DND-41 (cell line): ENCODE data around the gene SNAPC5.

Experiments used
- ATAC-seq: fragments of 200-7000 bp; cut with Tn5 transposase; 3 replicates; pipeline ENCODE4 v1.9.1; 2021; ENCODE audit warnings: low read depth; ENCODE audit not compliant: insufficient read depth
- DNase-seq: peaks from one replicate; pipeline ENCODE4 v3.0.0-alpha.2; 2020
- H2AFZ ChIP-seq: 2 replicates; pipeline ENCODE4 v1.6.0; 2012; ENCODE audit warnings: low read depth, low read length
- H3K27ac ChIP-seq: 2 replicates; pipeline ENCODE4 v1.5.1; 2012; ENCODE audit warnings: low read length, inconsistent platforms
- H3K27me3 ChIP-seq: fragments of 200-600 bp; sonication (generic); 2 replicates; pipeline ENCODE4 v1.6.0; 2012; ENCODE audit warnings: low read length, mild to moderate bottlenecking, inconsistent platforms; ENCODE audit not compliant: insufficient read depth, poor library complexity
- H3K36me3 ChIP-seq: 2 replicates; pipeline ENCODE4 v1.5.1; 2012; ENCODE audit warnings: low read length, inconsistent platforms; ENCODE audit not compliant: insufficient read depth
- H3K4me1 ChIP-seq: 2 replicates; pipeline ENCODE4 v1.5.1; 2012; ENCODE audit warnings: mild to moderate bottlenecking, low read length; ENCODE audit not compliant: insufficient read depth
- H3K4me2 ChIP-seq: 2 replicates; pipeline ENCODE4 v1.6.0; 2012; ENCODE audit warnings: mild to moderate bottlenecking, moderate library complexity, low read length, inconsistent platforms; ENCODE audit not compliant: insufficient read depth
- H3K4me3 ChIP-seq, 2 experiments: fragments of 200-600 bp in 1 of 2; shearing (Covaris generic) in 1 of 2; 2 replicates each; pipeline ENCODE4 v1.5.1; 2012 to 2016; ENCODE audit warnings: inconsistent platforms in 2 of 2, low read length in 2 of 2, mild to moderate bottlenecking in 2 of 2, low read depth in 1 of 2, moderate library complexity in 1 of 2
- H3K79me2 ChIP-seq: 2 replicates; pipeline ENCODE4 v1.6.0; 2012; ENCODE audit warnings: low read length, inconsistent platforms; ENCODE audit not compliant: insufficient read depth
- H3K9ac ChIP-seq: 2 replicates; pipeline ENCODE4 v1.6.0; 2012; ENCODE audit warnings: low read depth, mild to moderate bottlenecking, inconsistent platforms, low read length, moderate library complexity
- H3K9me3 ChIP-seq: 2 replicates; pipeline ENCODE4 v1.5.1; 2012; ENCODE audit warnings: low read length, moderate library complexity, mild to moderate bottlenecking, inconsistent platforms; ENCODE audit not compliant: insufficient read depth, severe bottlenecking
- H4K20me1 ChIP-seq: 2 replicates; pipeline ENCODE4 v1.6.0; 2012; ENCODE audit warnings: low read length; ENCODE audit not compliant: insufficient read depth
- CTCF ChIP-seq: IDR thresholded peaks from 2 replicates; pipeline ENCODE4 v1.5.1; 2012; ENCODE audit warnings: borderline replicate concordance, low read length, moderate library complexity, mild to moderate bottlenecking; ENCODE audit not compliant: poor library complexity, severe bottlenecking; ENCODE audit errors: extremely low read depth
- EZH2 ChIP-seq: IDR thresholded peaks from 3 replicates; pipeline ENCODE4 v1.6.1; 2012; ENCODE audit warnings: borderline replicate concordance, low read depth, mild to moderate bottlenecking, moderate library complexity, low read length, inconsistent platforms; ENCODE audit not compliant: severe bottlenecking

Gene SNAPC5

DNA sequence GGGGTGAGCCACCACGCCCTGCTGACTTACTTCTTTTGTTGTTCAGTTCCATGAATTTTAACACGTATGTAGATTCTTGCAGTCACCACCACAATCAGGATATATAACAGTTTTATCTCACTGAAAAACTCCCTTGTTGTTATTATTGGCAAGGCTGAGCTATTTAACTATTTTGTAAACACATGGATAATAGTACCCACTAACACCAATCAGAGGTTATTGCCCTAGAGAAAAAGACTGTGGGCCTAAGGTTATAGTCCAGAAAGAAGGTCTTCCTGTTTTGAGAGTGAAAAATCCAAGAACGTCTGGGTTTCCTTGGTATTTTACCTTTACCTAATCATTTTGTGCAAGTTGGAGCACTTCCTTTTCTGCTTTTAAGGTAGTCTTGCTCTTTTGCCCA is 17.0 kb upstream of the SNAPC5 start:
- no peak for ATAC-seq
- H3K36me3 ChIP-seq: peaks cover 47% of the 10 kb centered on the region

GRCh38 chr15:66508293-66508883 is 10.8 kb upstream of the SNAPC5 start:
- Histone ChIP-seq H3K79me2 (peaks cover 58% of the 10 kb centered on the region), H3K27ac (no peak overlapping the region), H3K4me1 (peaks cover 28% of the 10 kb centered on the region), H2AFZ (no peak overlapping the region), H3K4me2 (no peak overlapping the region), H3K36me3 (peaks cover 19% of the 10 kb centered on the region), H3K27me3 (no peaks in the 10 kb centered on the region), H3K9ac (no peak overlapping the region), H3K4me3 (no peak overlapping the region), H4K20me1 (peaks cover 4% of the 10 kb centered on the region; the same call in 1 of the 2 replicates), H3K9me3 (no peaks in the 10 kb centered on the region)
- no peak for DNase-seq
- ATAC-seq: no peak
- no peak for TF ChIP-seq CTCF
- TF ChIP-seq EZH2: no peak

More for the DNA sequence above, 17.0 kb upstream of the SNAPC5 start:
- Histone ChIP-seq H3K9ac (no peak overlapping the region), H3K27ac (no peak overlapping the region), H3K4me2 (no peak overlapping the region), H2AFZ (no peak overlapping the region), H3K4me1 (no peaks in the 10 kb centered on the region), H3K79me2 (peaks cover 4% of the 10 kb centered on the region; the same call in 1 of the 2 replicates), H3K27me3 (no peaks in the 10 kb centered on the region), H3K9me3 (no peaks in the 10 kb centered on the region), H3K4me3 (no peak overlapping the region), H4K20me1 (no peaks in the 10 kb centered on the region)
- TF ChIP-seq CTCF: no peak
- no peak for TF ChIP-seq EZH2
- DNase-seq: no peak

DNA sequence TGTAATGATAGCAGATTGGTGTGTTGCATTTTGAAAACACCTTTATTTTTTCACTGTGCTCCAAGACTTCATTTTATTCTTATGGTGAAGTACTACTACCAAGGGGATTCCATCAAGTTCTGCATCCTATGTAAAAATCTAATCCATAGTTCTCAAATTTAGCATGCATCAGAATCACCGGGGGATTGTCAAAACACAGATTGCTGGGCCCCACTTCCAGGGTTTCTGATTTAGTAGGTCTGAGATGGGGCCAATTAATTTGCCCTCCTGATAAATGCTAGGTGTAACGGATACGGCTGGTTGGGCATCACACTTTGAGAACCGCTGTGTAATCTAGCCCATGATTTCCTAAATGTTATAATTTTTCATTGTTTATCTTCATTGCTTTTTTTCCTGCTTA is 8.3 kb upstream of the SNAPC5 start:
- no peak for DNase-seq
- no peak for TF ChIP-seq EZH2
- Histone ChIP-seq H4K20me1 (peaks cover 13% of the 10 kb centered on the region), H3K36me3 (peaks cover 42% of the 10 kb centered on the region), H3K9me3 (no peaks in the 10 kb centered on the region), H3K4me1 (peaks cover 44% of the 10 kb centered on the region), H3K79me2 (peaks cover 83% of the 10 kb centered on the region), H2AFZ (peak overlapping the region; percentile 86), H3K9ac (peak overlapping the region; percentile 76), H3K4me2 (peak overlapping the region; percentile 71), H3K4me3 (peak overlapping the region; percentile 80 to 83; a peak in 3 of 4 replicates), H3K27ac (peak overlapping the region; percentile 95), H3K27me3 (no peaks in the 10 kb centered on the region)
- ATAC-seq: no peak

- peak overlapping the region; percentile 95 for H3K27ac ChIP-seq
- peak overlapping the region; percentile 80 to 83; a peak in 3 of 4 replicates for H3K4me3 ChIP-seq
- peaks cover 83% of the 10 kb centered on the region for H3K79me2 ChIP-seq
- H3K27me3 ChIP-seq: no peaks in the 10 kb centered on the region
- peaks cover 16% of the 10 kb centered on the region for H4K20me1 ChIP-seq
- peak overlapping the region; percentile 76 for H3K9ac ChIP-seq
- peaks cover 44% of the 10 kb centered on the region for H3K4me1 ChIP-seq
- H3K4me2 ChIP-seq: peak overlapping the region; percentile 71
- TF ChIP-seq EZH2: no peak
- TF ChIP-seq CTCF: no peak
- peaks cover 43% of the 10 kb centered on the region for H3K36me3 ChIP-seq
- H3K9me3 ChIP-seq: no peaks in the 10 kb centered on the region
- ATAC-seq (no peak), DNase-seq (no peak)
- H2AFZ ChIP-seq: peak overlapping the region; percentile 86
Measured at GRCh38 chr15:66505430-66505811, 7.9 kb upstream of the SNAPC5 start.
